SK-N-SH (cell line): ENCODE results near the gene RAD51B. TPM values are rescaled to one million over a fixed set of nuclear protein-coding genes. Genes with fewer than 3 reads are reported as not detected.

Source experiments
- CTCF ChIA-PET: fragments of 300-600, 350-600 bp; formaldehyde crosslinking; extraction: SDS; loops from one replicate; lab custom pipeline; 2021; lab: Yijun Ruan, JAX
- POLR2A ChIA-PET: fragments of 350-600 bp; sonication (Branson Sonifier 250); formaldehyde crosslinking; extraction: SDS; loops from one replicate; lab custom pipeline; 2020; ENCODE audit warnings: antibody characterized with exemption, inconsistent platforms; lab: Yijun Ruan, JAX
- DNase-seq: peaks from one replicate; pipeline ENCODE4 v3.0.0; 2012
- H2AFZ ChIP-seq: fragments of 200-600 bp; sonication (generic); 2 replicates; pipeline ENCODE4 v1.8.1; 2016; ENCODE audit warnings: antibody characterized with exemption, mild to moderate bottlenecking, low read depth
- H3F3A ChIP-seq: fragments of 200-600 bp; sonication (generic); replicated peaks from 2 replicates; pipeline ENCODE3; 2016; ENCODE audit warnings: antibody characterized with exemption, mild to moderate bottlenecking; ENCODE audit not compliant: insufficient read depth
- H3K27ac ChIP-seq, 2 experiments: fragments of 200-500 bp in 1 of 2; fragments of 200-600 bp in 1 of 2; sonication (Bioruptor generic) in 1 of 2; sonication (generic), shearing (Covaris generic) in 1 of 2; 2 replicates each; pipeline versions ENCODE4 v1.5.1 to v1.6.1; 2014 to 2016; ENCODE audit warnings: low read depth in 2 of 2, inconsistent platforms in 1 of 2, low read length in 1 of 2, mild to moderate bottlenecking in 1 of 2, mixed read lengths in 1 of 2
- H3K27me3 ChIP-seq: fragments of 200-600 bp; sonication (generic), shearing (Covaris generic); 2 replicates; pipeline ENCODE4 v1.6.1; 2016; ENCODE audit warnings: mixed run types; ENCODE audit not compliant: insufficient read depth
- H3K36me3 ChIP-seq, 2 experiments: fragments of 200-500 bp in 1 of 2; fragments of 200-600 bp in 1 of 2; sonication (Bioruptor generic) in 1 of 2; sonication (generic) in 1 of 2; replicated peaks in 1 of 2; 2 replicates each; pipeline versions ENCODE3 to v1.5.1; 2014 to 2016; ENCODE audit warnings: low read length in 1 of 2, mild to moderate bottlenecking in 1 of 2; ENCODE audit not compliant: insufficient read depth in 2 of 2, control insufficient read depth in 1 of 2
- H3K4me1 ChIP-seq, 2 experiments: fragments of 200-500 bp in 1 of 2; fragments of 200-600 bp in 1 of 2; sonication (Bioruptor generic) in 1 of 2; sonication (generic), shearing (Covaris generic) in 1 of 2; 2 replicates each; pipeline versions ENCODE4 v1.5.1 to v1.6.1; 2014 to 2016; ENCODE audit warnings: low read depth in 1 of 2, low read length in 1 of 2, mixed run types in 1 of 2; ENCODE audit not compliant: insufficient read depth in 2 of 2, control insufficient read depth in 1 of 2
- H3K4me2 ChIP-seq: fragments of 200-600 bp; sonication (generic), shearing (Covaris generic); 2 replicates; pipeline ENCODE4 v1.6.1; 2017; ENCODE audit warnings: mixed run types
- H3K4me3 ChIP-seq, 2 experiments: fragments of 200-500 bp in 1 of 2; fragments of 200-600 bp in 1 of 2; sonication (Bioruptor generic) in 1 of 2; sonication (generic), shearing (Covaris generic) in 1 of 2; 2 replicates each; pipeline versions ENCODE4 v1.5.1 to v1.8.1; 2014 to 2016; ENCODE audit warnings: low read depth in 2 of 2, inconsistent platforms in 1 of 2, low read length in 1 of 2, mild to moderate bottlenecking in 1 of 2, mixed read lengths in 1 of 2, moderate library complexity in 1 of 2
- H3K79me2 ChIP-seq: fragments of 200-600 bp; sonication (generic); 2 replicates; pipeline ENCODE4 v1.8.1; 2017; ENCODE audit warnings: mild to moderate bottlenecking; ENCODE audit not compliant: insufficient read depth
- H3K9ac ChIP-seq: fragments of 200-600 bp; sonication (generic); 2 replicates; pipeline ENCODE4 v1.6.1; 2017; ENCODE audit warnings: mixed run types
- H3K9me2 ChIP-seq: fragments of 200-600 bp; sonication (generic); 2 replicates; pipeline ENCODE4 v1.6.1; 2017; ENCODE audit warnings: mixed run types
- H3K9me3 ChIP-seq: fragments of 200-600 bp; sonication (generic); 2 replicates; pipeline ENCODE4 v1.6.1; 2017; ENCODE audit warnings: mixed run types, mild to moderate bottlenecking, moderate library complexity
- H4K20me1 ChIP-seq: fragments of 200-600 bp; sonication (generic); 2 replicates; pipeline ENCODE4 v1.6.1; 2017; ENCODE audit warnings: mild to moderate bottlenecking, mixed run types; ENCODE audit not compliant: insufficient read depth
- CHD2 ChIP-seq: fragments of 150-350 bp; IDR thresholded peaks from 2 replicates; pipeline ENCODE4 v1.6.1; 2018; ENCODE audit warnings: low read length; ENCODE audit not compliant: partially characterized antibody
- EP300 ChIP-seq, 2 experiments: IDR thresholded peaks; 2 replicates each; pipeline versions ENCODE4 v1.4.0 to v1.6.1; 2012; ENCODE audit warnings: borderline replicate concordance in 1 of 2, low read depth in 1 of 2, low read length in 1 of 2
- FOSL2 ChIP-seq: IDR thresholded peaks from 2 replicates; pipeline ENCODE4 v1.4.0; 2012; ENCODE audit warnings: low read depth, mild to moderate bottlenecking, moderate library complexity, borderline replicate concordance
- FOXJ3 ChIP-seq: sonication (generic); formaldehyde crosslinking; IDR thresholded peaks from 2 replicates; pipeline ENCODE4 v1.5.1; 2020; ENCODE audit warnings: mild to moderate bottlenecking, missing genetic modification reagents
- GATA2 ChIP-seq: sonication (generic); formaldehyde crosslinking; IDR thresholded peaks from 2 replicates; pipeline ENCODE4 v1.5.0; 2020; ENCODE audit warnings: mild to moderate bottlenecking, missing genetic modification reagents
- IRF3 ChIP-seq: fragments of 150-350 bp; IDR thresholded peaks from 2 replicates; pipeline ENCODE4 v1.6.1; 2016; ENCODE audit warnings: mild to moderate bottlenecking, low read depth, low read length
- JUND ChIP-seq: IDR thresholded peaks from 2 replicates; pipeline ENCODE4 v1.4.0; 2012
- NFIC ChIP-seq: IDR thresholded peaks from 2 replicates; pipeline ENCODE4 v1.4.0; 2012; ENCODE audit warnings: borderline replicate concordance
- NRF1 ChIP-seq: IDR thresholded peaks from 2 replicates; pipeline ENCODE4 v1.6.1; 2012; ENCODE audit warnings: low read depth, mild to moderate bottlenecking, low read length
- POLR2AphosphoS5 ChIP-seq: IDR thresholded peaks from 2 replicates; pipeline ENCODE4 v1.6.1; 2012; ENCODE audit warnings: low read depth, low read length
- RXRA ChIP-seq: IDR thresholded peaks from 2 replicates; pipeline ENCODE4 v1.4.0; 2012; ENCODE audit warnings: low read depth, mild to moderate bottlenecking, borderline replicate concordance
- SIN3A ChIP-seq: IDR thresholded peaks from 2 replicates; pipeline ENCODE4 v1.6.1; 2012; ENCODE audit warnings: low read depth, mild to moderate bottlenecking, low read length, moderate library complexity, borderline replicate concordance
- TCF12 ChIP-seq: IDR thresholded peaks from 2 replicates; pipeline ENCODE4 v1.4.0; 2012
- USF1 ChIP-seq: IDR thresholded peaks from 2 replicates; pipeline ENCODE4 v1.4.0; 2012; ENCODE audit warnings: low read depth, borderline replicate concordance
- USF2 ChIP-seq: fragments of 150-350 bp; IDR thresholded peaks from 2 replicates; pipeline ENCODE4 v1.6.1; 2017; ENCODE audit warnings: antibody characterized with exemption, low read length, low read depth, borderline replicate concordance
- WGBS: methylation state at CpG from one replicate; pipeline ENCODE4 v1.1.6; 2017; ENCODE audit warnings: low lambda C conversion rate; 5-methylcytosine and 5-hydroxymethylcytosine counted together
- polyA plus RNA-seq, 3 experiments: library from polyadenylated mRNA; depleted of rRNA; stranded (reverse); fragments of >200 nt; gene quantifications; 2 replicates each; pipeline ENCODE4 v1.2.3, GENCODE V29; 2012

Gene RAD51B
- polyA plus RNA-seq, 1 of the 3 experiments (the other 2 are of a cell fraction), result 6.0 TPM

GRCh38 chr14:68482772-68483395 lies 663.3 kb downstream of the RAD51B start:
- H3K4me1 ChIP-seq, result peaks cover 0 to 2% of the 10 kb centered on the region in 2 experiments; a peak in 1 of 4 replicates
- POLR2A ChIA-PET, result no interaction called here
- no peak overlapping the region for H3K4me3 ChIP-seq
- H3K36me3 ChIP-seq, result no peaks in the 10 kb centered on the region
- H3K27me3 ChIP-seq, result no peaks in the 10 kb centered on the region
- WGBS, result 88% methylated on average over 1 of the region's 1 CpG
- H4K20me1 ChIP-seq, result no peaks in the 10 kb centered on the region
- H2AFZ ChIP-seq, result no peak overlapping the region
- CTCF ChIA-PET, result no interaction called here
- no peaks in the 10 kb centered on the region for H3K9me3 ChIP-seq
- no peak overlapping the region for H3K9ac ChIP-seq
- TF ChIP-seq EP300 (IDR thresholded peaks at IDR 0.05; ENCODE audit: borderline replicate concordance in 1 of 2, low read depth in 1 of 2, low read length in 1 of 2), result no peak
- TF ChIP-seq GATA2, result no peak
- TF ChIP-seq NFIC, result no peak
- no peak for TF ChIP-seq USF1
- TF ChIP-seq FOSL2, result no peak
- TF ChIP-seq FOXJ3 (CRISPR knock-in tag), result no peak
- TF ChIP-seq POLR2AphosphoS5, result no peak
- TF ChIP-seq USF2, result no peak
- TF ChIP-seq NRF1, result no peak
- TF ChIP-seq RXRA, result no peak
- TF ChIP-seq SIN3A, result no peak
- TF ChIP-seq IRF3, result no peak
- TF ChIP-seq JUND, result no peak
- TF ChIP-seq TCF12, result no peak
- no peak for TF ChIP-seq CHD2
- no peak overlapping the region for H3K27ac ChIP-seq
- no peak overlapping the region for H3K4me2 ChIP-seq
- no peaks in the 10 kb centered on the region for H3K79me2 ChIP-seq
- H3F3A ChIP-seq, result no peaks in the 10 kb centered on the region
- no peak for DNase-seq
- no peaks in the 10 kb centered on the region for H3K9me2 ChIP-seq
